Measurements from ENCODE around the gene PCK2. TPM values are rescaled to one million over a fixed set of nuclear protein-coding genes. Genes with fewer than 3 reads are reported as not detected.

The PCK2 gene
- total and polyA plus RNA-seq, 2 of the 8 experiments (the other 6 are each of a cell fraction or from before 2014, with no cell fraction given), result 81.9 to 115 TPM

DNA sequence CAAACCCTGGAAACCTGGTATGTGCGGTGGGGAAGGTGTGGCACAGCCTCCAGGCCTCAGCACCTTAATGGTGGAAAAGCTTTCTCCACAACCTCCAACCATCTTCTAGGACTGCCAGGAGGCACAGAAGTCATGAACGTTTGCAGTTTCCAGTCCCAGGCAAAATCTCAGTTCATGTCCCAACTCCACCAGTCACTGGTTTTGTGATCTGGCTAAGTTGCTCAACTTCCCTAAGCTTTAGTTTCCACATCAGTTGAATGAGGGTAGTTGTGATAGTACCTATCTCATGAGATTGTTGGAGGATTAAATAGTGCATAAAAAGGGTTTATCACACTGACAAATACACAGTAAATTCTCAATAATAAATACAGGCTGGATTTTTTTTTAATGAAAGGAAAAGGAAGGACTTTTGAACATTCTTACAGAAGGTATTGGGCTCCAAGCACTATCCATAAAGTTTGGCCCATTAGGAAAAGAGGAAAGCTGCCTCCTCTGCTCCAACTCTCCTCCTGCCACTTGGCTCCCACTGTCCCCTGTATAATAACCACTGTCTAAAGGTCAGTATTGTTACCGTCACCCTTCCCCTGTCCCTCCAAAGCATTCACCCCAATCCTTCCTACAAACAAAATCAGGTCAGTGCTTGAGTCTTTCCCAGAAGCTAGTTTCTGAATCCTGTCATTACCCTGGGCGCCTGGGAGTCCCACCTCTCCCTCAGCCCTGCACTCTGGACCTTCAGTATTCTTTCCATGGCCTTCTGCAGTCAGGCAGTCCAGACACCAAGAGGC lies 6.3 kb downstream of the PCK2 start:
- TF ChIP-seq TCF12 (IDR thresholded peaks at IDR 0.05; ENCODE audit: low read depth, low read length), result no peak
- TF ChIP-seq HDAC2 (IDR thresholded peaks at IDR 0.05; ENCODE audit: borderline replicate concordance in 1 of 2, low read depth in 2 of 2, low read length in 2 of 2), result no peak
- TF ChIP-seq MAFK (IDR thresholded peaks at IDR 0.05; ENCODE audit: low read depth, low read length), result no peak
- no peak for TF ChIP-seq KDM5A (IDR thresholded peaks at IDR 0.05; ENCODE audit: low read length)
- Histone ChIP-seq H3K27me3 (replicated peaks in 1 of 4; ENCODE audit: control insufficient read depth in 3 of 4, extremely low read depth in 1 of 4, insufficient read depth in 3 of 4, low read length in 3 of 4) (no peaks in the 10 kb centered on the region), H3K79me1 (ENCODE audit: low read depth, low read length) (peaks cover 5% of the 10 kb centered on the region), H2BK20ac (ENCODE audit: low read length) (no peak overlapping the region), H3K4me1 (replicated peaks in 1 of 4; ENCODE audit: control insufficient read depth in 3 of 4, insufficient read depth in 4 of 4, low read length in 3 of 4) (peaks cover 0 to 4% (median 4%) of the 10 kb centered on the region in 4 experiments; a peak in 6 of 7 replicates), H3K36me3 (ENCODE audit: control insufficient read depth in 2 of 4, insufficient read depth in 4 of 4, low read length in 3 of 4) (peaks cover 9 to 76% (median 47%) of the 10 kb centered on the region in 4 experiments; a peak in 7 of 8 replicates), H4K91ac (replicated peaks; ENCODE audit: insufficient read length, low read length) (no peak overlapping the region), H4K8ac (ENCODE audit: extremely low read depth, insufficient read depth, low read length) (no peak overlapping the region; the same call in 1 of the 2 replicates), H3K4me3 (ENCODE audit: extremely low read depth in 1 of 4, insufficient read depth in 2 of 4, low read depth in 3 of 4, low read length in 4 of 4) (no peak overlapping the region), H2BK120ac (replicated peaks; ENCODE audit: low read depth, low read length) (no peak overlapping the region), H3K23ac (ENCODE audit: insufficient read length) (no peak overlapping the region), H2BK12ac (ENCODE audit: low read depth, low read length) (no peak overlapping the region), H3K18ac (ENCODE audit: extremely low read depth, low read length) (no peak overlapping the region), H3K9ac (replicated peaks in 1 of 4; ENCODE audit: extremely low read depth in 1 of 4, low read depth in 3 of 4, low read length in 3 of 4) (no peak overlapping the region), H2BK5ac (ENCODE audit: low read depth, low read length) (no peak overlapping the region), H3K14ac (ENCODE audit: insufficient read length) (no peak overlapping the region), H3K79me2 (ENCODE audit: control insufficient read depth in 1 of 2, insufficient read depth in 2 of 2, low read length in 2 of 2) (peaks cover 0 to 11% of the 10 kb centered on the region in 2 experiments; a peak in 1 of 4 replicates), H3K9me3 (ENCODE audit: insufficient read depth in 2 of 2, low read depth in 1 of 2, low read length in 1 of 2) (peaks cover 7% of the 10 kb centered on the region in 2 experiments; a peak in 3 of 4 replicates), H3K4me2 (ENCODE audit: insufficient read depth in 1 of 2, low read depth in 2 of 2, low read length in 2 of 2) (no peak overlapping the region), H2AK5ac (ENCODE audit: low read depth, low read length) (no peak overlapping the region), H3K56ac (replicated peaks; ENCODE audit: insufficient read length, low read depth, low read length) (no peak overlapping the region), H4K20me1 (replicated peaks in 1 of 2; ENCODE audit: control insufficient read depth in 1 of 2, insufficient read depth in 2 of 2, low read length in 2 of 2) (peaks cover 7 to 11% of the 10 kb centered on the region in 2 experiments), H3K23me2 (ENCODE audit: low read depth, low read length) (peaks cover under 1% of the 10 kb centered on the region; the same call in 1 of the 2 replicates), H3K27ac (ENCODE audit: low read depth, low read length) (no peak overlapping the region), H3K4ac (replicated peaks; ENCODE audit: insufficient read length, low read depth, low read length) (no peak overlapping the region), H2AFZ (ENCODE audit: low read length) (no peak overlapping the region), H2BK15ac (ENCODE audit: low read length) (no peak overlapping the region), H4K5ac (ENCODE audit: insufficient read length, low read depth, low read length) (no peak overlapping the region)
- 90% methylated on average over 4 of the region's 4 CpGs; no CpG with 5 or more reads in 1 of the 2 experiments for WGBS, 2 experiments (ENCODE audit: extremely low coverage in 1 of 2, insufficient coverage in 1 of 2, insufficient read length in 1 of 2, insufficient replicate concordance in 2 of 2, low coverage in 1 of 2, low lambda C conversion rate in 2 of 2, missing lambda C conversion rate in 1 of 2)
- POLR2A ChIA-PET (ENCODE audit: partially characterized antibody), result interaction anchor here (0.7 to 23.9 kb wide), 13 partner anchors 7 to 103 kb away, joined by 3 to 626 read pairs (median 8); partner anchors contain the start of genes CPNE6, DCAF11, EMC9 and IRF9
- no peak for DNase-seq (ENCODE audit: low read depth in 1 of 2, low spot score in 2 of 2)
- FAIRE-seq, result no peak
- CTCF ChIA-PET (ENCODE audit: partially characterized antibody), result interaction anchor here (1.2 to 12.8 kb wide), 4 partner anchors 6 to 43 kb away, joined by 4 to 160 read pairs (median 151); partner anchors contain the start of gene PCK2

Measured in H1 (cell line).